Glomerular visceral epithelial cell (primary cell): Measurements from ENCODE around the gene EFHC1.

Experiments used
- DNase-seq: peaks from one replicate; pipeline ENCODE4 v3.0.0-alpha.2; 2016; ENCODE audit errors: extremely low spot score

Gene EFHC1

GRCh38 chr6:52502306-52503029, 82.3 kb downstream of the EFHC1 start:
- DNase-seq = no peak

GRCh38 chr6:52503323-52503747, 83.2 kb downstream of the EFHC1 start:
- DNase-seq = peak; percentile 60

- DNase-seq = peak; percentile 100
Measured at GRCh38 chr6:52503851-52504781, 84.0 kb downstream of the EFHC1 start.

GRCh38 chr6:52504782-52505136, 84.6 kb downstream of the EFHC1 start:
- DNase-seq = no peak

GRCh38 chr6:52505726-52506409, 85.7 kb downstream of the EFHC1 start:
- no peak for DNase-seq

GRCh38 chr6:52506476-52506875, 86.3 kb downstream of the EFHC1 start:
- no peak for DNase-seq

GRCh38 chr6:52507557-52508260, 87.6 kb downstream of the EFHC1 start:
- DNase-seq = peak; percentile 56

GRCh38 chr6:52508261-52508739, 88.2 kb downstream of the EFHC1 start:
- no peak for DNase-seq

- DNase-seq = peak; percentile 86
Measured at GRCh38 chr6:52509281-52510212, 89.4 kb downstream of the EFHC1 start.

- no peak for DNase-seq
Measured at GRCh38 chr6:52510213-52510562, 90.0 kb downstream of the EFHC1 start.

GRCh38 chr6:52511163-52511562, 91.0 kb downstream of the EFHC1 start:
- no peak for DNase-seq

GRCh38 chr6:52511572-52512151, 91.5 kb downstream of the EFHC1 start:
- DNase-seq = no peak

GRCh38 chr6:52512199-52512598, 92.1 kb downstream of the EFHC1 start:
- peak; percentile 73 for DNase-seq

GRCh38 chr6:52513464-52513863, 93.3 kb downstream of the EFHC1 start:
- DNase-seq = no peak

- DNase-seq = no peak
Measured at GRCh38 chr6:52513896-52514295, 93.8 kb downstream of the EFHC1 start.

- DNase-seq = peak; percentile 73
Measured at GRCh38 chr6:52514514-52514913, 94.4 kb downstream of the EFHC1 start.

- DNase-seq = no peak
Measured at GRCh38 chr6:52515219-52515960, 95.2 kb downstream of the EFHC1 start.

- DNase-seq = no peak
Measured at GRCh38 chr6:52516269-52516668, 96.1 kb downstream of the EFHC1 start.

GRCh38 chr6:52516943-52517342, 96.8 kb downstream of the EFHC1 start:
- no peak for DNase-seq
